GM19025 (cell line): ENCODE measurements around the gene MPC2.
"Not testable (repeated sequence)": the region's sequence is repeated elsewhere in the genome, so short reads cannot be mapped to it uniquely, and the experiment has no call there.

Experiments used
- ATAC-seq: cut with Tn5 transposase; IDR thresholded peaks from one replicate; pipeline ENCODE4 v1.9.1; 2021; ENCODE audit warnings: mild to moderate bottlenecking, low read depth, moderate library complexity; ENCODE audit not compliant: unreplicated experiment

Gene MPC2

DNA sequence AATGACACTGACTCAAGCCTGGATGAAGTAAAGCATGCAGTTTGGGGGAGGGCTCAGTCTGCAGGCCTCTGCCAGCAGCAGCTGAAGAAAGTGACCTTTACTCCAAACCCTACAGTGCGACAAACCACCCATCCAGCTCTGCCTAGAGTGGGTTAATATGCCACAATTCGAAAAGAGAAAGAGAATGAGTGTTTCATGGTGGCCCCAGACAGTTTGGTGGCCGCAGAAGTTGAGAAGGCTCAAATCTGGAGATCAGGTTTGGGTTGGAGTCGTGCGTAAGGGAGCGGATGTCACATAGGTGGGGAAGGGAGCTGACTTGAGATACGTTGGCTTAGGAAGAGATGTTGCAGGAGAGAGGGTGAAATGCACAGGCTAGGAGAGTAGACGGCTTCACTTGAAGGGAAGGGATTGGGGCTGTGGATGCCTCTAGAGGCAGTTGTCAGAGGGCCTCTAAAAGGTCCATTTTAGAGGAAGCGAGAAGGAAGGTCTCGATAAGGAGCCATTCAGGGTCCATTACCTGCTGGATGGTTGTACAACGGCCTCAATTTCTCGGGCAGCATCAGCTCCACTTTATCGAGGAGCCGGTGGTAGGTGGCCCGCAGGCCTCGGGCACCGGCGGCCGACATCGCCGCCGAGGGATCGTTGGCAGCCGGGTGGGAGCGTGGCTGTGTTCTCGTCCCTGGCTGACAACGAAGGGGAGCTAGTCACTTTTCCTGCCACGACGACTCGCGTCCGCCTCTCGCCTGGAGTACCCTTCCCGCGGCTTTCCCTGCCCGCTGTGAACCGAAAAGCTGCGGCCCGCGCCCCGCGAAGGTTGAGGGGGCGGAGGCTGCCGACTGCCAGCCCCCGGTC is 1.4 kb downstream of the MPC2 start:
- ATAC-seq: peak; percentile 1

DNA sequence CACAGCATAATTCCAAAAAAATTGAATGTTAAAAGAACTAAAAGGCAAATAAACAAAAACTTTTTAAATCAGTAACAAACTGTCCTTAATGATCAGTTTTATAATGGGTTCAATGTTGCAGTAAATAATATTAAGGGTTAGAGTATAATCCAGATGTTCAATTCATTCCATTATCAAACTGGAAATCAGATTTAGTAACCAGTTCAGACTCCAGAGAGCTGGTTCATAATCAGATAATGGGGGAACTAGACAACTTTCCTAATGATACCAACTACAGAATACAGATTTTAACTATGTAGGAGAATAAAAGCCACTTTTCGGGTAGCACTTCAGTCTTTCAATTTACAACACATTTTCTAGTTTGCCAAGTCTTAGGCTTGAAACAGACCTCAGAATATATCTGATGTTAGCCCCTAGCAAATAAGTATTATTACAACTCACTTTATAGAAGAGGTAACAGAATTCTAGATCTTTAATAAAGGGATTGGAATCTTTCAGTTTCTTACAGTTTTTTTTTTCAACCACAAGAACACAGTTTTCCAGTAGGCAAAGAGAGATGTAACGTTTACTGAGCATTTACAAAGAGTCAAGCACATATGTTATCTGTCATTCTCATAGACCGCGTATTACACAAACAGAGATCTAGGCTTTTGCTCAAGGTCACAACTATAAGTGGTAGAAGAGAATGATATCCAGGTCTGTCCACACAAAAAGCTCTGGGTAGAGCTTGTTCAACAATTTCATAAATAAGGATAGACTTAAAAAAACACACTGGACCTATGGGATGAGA is 2.3 kb downstream of the MPC2 start:
- ATAC-seq: no peak

DNA sequence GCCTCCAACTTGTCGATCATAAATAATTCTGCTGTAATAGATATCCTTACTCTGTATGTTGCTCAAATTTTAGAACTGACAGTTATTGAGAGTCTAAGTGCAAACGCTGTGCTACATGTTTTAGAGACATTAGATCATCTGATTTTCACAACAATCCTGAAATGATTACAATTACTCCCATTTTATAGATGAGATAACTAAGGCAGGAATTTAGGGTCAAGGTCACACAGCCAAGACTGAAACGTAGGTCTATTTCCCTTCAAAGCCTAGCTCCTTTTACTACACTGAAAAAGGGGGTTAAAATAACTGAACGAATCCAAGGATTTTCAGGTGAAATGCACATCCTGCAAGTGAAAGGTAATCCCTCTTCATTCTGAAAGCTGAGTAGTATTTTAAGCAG is 3.1 kb downstream of the MPC2 start:
- ATAC-seq: no peak

DNA sequence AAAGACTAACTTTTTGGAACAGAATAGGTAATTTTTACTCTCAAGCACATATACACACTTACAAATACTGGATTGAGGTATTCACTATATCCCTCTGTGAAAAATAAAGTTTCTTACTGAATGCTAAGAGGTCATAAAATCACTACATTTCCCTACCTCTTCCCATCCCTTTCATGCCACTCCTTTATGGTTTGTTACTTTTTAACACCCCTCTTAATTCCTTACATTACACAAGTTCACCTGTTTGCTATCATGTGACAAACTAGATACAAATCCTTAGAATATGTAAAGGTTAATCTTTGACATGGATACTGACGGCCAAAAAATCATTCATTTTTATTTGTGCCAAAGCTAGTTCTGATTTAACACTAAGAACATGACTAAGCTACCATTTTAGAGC is 7.1 kb downstream of the MPC2 start:
- ATAC-seq: no peak

DNA sequence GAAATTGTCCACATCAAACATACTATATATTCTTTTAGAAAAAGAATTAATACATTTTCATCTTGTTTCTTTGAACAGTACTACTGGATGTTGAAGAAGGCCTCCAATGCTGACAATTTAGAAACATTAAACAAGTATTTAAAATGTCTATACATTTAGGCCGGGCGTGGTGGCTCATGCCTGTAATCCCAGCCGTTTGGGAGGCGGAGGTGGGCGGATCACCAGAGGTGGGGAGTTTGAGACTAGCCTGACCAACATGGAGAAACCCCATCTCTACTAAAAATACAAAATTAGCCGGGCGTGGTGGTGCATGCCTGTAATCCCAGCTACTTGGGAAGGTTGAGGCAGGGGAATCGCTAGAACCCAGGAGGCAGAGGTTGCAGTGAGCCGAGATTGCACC is 8.0 kb downstream of the MPC2 start:
- ATAC-seq: not testable (repeated sequence)

DNA sequence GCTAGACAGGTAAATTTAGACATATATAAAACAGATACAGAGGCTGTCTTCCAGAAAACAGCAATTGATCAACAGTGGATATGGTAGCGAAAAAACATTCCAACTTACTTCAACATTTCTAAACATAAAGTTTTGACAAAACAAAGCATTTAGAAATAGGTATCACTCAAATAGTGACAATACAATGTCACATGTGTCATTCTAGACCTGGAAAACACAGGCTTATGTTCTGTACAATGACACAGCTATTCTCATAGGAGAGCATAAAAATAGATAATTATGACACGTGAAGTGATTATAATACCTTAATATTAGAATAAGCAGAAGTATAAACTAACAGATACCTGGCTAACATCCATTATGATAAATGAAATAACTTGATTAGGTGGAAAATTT is 8.4 kb downstream of the MPC2 start:
- ATAC-seq: no peak

DNA sequence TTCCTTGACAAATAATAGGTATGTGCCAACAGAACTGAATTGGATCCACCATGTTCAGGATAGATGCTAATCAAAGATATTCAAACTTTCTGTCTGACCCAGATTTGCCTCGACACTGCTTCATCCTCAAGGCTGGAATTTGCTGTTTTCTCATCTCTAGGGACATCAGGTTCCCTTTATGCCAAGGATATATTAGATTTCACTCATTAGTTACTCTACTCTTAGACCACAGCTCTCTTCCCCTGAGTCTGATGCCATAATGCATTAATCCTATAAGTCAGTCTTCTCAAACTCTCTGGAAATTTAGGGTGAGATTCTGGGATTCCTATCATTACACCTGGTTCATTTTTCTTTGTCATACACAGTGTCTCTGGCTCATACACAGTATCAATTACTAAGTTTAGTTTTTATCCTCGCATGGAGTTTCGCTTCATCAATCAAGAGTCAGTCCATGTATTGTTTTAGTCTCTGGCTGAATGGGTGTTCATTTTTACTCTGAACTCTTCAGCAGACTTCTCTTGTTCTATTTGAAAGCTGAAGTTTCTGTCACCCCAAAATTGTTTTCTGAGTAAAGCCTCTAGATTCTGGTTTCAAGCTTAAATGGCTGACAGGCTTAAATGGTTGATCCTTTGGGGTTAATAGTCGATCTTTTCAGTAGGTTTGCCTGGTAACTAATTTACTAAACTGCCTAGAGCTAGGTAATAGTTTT is 9.7 kb downstream of the MPC2 start:
- ATAC-seq: peak; percentile 68

DNA sequence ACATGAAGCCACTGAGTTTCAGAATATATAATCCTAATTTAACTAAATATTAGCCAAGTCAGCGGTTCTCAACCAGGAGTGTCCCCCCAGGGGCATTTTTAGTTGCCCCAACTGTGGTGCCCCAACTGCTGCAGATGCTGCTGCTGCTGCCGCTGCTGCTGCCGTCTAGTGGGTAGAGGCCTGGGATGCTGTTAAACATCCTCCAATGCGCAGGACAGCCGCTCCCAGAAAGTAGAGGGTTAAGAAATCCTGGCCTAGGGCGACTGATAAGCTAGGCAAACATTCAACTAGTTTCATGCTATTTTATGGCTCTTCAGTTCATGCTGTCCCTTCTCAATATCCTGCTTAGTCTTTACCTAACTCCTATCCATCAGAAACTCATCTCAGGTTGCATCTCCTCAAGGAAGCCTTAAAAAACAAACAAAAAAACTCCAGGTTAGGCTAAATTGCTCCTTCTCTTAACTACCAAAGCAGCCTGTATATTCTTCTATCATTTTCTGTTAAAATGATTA is 10.3 kb downstream of the MPC2 start:
- ATAC-seq: no peak

DNA sequence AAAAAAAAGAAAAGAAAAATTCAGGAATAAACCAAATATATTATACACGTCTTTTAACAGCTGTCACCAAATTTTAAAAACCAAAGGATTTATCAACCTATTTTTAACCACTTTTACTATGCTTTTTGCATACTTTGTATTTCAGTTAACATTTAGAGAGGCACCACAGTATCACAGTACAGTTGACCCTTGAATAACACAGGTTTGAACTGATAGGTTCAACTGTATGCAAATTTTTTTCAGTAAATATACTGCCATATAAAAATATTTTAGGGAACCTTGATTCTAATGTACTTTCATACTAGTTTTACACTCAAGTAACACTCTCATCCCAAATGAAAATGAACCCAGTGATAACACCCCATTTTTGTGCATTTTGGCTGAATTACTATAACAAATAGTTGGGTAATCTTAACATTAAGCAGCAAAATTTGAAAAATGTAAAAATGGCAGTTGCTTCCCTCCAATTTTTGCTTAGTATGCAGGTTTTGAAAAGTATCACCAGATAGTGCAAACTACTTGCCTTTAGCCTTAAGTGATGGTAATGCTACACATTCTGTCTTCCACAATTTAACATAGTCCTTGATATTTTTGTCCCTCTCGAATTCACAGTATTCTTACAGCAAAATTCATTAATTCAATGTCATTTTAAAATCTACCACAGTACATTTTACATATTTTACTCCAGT is 12.2 kb downstream of the MPC2 start:
- no peak for ATAC-seq

DNA sequence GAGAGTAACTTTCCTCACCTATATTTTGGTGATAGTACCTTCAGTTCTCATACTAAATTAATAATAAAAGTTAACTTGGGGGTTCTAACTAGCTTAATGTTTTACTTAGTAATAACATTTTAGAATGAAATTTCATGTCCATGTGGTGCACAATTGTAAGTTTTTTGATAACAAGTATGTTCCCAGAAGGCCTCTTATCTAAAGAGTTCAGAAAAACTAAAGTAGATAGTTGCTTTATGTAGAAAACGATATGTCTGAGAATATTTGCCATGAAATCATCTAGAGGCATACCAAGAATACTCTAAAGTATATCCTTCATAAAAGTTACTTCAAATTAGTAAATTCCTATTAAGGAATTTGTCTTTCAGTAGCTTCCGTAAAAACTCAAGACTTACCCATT is 12.8 kb downstream of the MPC2 start:
- ATAC-seq: no peak

DNA sequence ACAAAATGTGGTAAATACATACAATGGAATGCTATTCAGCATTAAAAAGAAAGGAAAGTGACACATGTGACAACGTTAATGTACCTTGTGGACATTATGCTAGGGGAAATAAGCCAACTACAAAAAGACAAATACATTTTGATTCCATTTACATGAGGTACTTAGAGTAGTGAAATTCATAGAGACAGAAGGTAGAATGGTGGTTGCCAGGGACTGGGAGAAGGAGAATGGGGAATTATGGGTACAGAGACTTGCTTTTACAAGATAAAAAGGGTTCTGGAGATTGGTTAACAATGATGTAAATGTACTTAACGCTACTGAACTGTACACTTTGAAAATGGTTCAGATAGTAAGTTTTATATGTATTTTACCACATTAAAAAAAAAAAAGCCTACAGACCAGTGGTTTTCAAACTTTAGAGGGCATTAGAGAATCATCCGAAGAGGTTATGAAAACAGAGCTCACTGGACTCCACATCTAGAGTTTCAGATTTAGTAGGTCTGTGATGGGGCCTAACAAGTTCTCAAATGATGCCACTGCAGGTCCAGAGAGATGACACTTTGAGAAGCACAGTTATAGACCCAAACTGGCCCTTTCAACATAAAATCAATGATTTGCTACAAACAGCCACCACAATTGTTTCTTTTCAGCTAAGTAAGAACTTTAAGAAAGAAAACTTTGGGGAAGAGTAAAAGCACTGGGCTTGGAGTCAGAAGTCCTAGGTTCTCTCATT is 13.4 kb downstream of the MPC2 start:
- no peak for ATAC-seq

DNA sequence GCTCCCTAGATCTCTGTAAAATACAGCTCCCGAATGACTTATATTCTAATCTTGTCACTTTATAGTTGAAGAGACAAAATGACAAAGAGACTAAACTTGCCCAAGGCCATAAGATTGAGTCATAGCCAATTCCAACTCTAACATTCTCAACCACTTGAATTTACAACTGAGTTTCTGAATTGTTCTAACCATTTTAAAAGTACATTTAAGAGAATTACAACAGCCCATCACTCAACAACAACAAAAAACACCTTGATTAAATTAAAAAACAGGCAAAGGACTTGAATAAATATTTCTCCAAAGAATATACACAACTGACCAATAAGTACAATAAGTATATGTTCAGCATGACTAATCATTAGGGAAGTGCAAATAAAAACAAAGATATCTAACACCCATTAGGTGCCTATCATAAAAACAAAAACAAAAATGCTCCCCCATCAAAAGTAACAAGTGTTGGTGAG is 14.2 kb downstream of the MPC2 start:
- no peak for ATAC-seq

DNA sequence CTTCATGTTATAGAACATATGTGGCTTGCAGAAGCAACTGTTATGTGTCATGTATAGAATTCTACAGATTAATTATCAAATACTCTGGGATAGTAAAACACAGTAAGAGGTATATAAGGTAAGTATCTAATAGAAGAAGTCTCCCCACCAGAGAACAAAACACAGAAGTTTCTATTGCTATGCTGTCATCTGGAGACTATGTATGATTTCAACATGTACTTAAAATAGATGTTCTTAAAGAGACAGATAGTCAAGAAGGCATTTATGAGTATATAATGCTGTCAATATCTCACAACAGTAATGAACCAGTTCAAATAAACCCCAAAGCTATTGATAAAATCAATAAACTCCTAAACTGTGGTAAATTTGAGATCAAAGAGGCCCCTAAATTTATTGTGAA is 14.8 kb downstream of the MPC2 start:
- no peak for ATAC-seq

DNA sequence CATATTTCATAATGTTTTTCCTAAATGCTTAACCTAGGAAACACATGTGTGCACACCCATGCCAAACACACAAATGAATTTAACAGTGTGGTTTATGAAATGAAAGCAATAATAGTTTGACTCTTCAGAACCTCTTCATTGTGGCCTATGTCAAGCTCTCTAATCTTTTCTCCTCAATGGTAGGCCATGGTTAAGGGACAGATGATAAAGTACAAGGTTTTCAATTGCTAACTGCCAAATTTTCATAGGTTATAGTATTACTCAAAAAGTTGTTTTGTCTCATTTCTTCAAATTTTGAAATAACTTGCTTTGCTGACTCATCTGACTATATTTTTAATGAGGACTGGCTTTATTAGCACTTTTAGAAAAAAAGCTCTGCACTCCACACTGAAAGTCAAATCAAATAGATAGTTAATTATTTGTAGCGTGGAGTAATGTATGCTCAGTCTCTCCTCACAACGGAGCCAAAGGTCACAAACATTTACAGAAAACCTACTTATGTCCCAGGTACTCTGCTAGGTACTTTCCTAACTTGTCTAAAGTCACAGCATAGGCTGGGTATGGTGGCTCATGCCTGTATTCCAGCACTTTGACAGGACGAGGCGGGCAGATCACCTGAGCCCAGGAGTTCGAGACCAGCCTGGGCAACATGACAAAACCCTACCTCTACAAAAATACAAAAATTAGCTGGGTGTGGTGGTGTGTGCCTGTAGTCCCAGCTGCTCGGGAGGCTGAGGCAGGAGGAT is 19.9 kb downstream of the MPC2 start:
- ATAC-seq: no peak

DNA sequence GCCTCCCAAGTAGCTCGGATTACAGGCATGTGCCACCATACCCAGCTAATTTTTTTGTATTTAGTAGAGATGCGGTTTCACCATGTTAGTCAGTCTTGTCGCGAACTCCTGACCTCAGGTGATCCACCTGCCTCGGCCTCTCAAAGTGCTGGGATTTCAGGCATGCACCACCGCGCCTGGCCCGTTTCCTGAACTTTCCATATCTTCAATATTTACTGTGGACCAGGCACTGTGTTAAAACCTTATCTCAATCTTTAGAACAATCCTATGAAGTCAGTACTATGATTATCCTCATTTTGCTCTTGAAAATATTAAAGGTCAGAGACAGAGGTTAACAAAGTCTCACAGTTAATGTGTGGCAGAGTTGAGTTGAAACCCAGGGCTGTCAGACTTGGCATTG is 21.3 kb downstream of the MPC2 start:
- ATAC-seq: no peak

DNA sequence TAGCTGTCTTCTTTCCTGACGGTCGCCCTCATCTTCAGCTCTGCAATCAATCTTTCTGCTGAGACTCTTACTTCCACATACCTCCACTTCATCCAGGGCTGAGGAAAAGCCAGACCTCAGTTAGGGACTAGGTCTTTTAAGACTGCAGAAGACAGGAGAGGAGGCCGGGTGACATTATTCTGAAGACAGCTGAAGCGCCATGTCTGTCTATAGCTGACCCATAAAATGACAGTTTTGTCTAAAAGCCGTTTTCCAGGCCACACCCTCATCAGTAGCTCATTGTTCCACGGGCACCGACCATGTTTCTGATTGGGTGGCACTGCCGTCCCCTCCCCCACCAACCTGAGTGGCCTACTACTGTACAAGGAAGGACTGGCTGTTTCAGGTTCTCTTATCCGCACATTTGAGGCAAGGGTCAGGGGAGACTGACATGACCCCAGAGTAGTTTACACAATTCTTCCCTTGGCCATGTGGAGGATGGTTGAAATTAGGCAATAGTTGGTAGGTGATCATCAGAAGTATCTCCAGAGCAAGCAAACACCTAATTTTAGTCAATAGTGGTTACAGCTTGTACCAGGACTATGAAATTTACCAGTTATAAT is 22.9 kb downstream of the MPC2 start, which contains the start of gene ADCY10:
TSS of gene ADCY10 (minus strand) at position 240 of the 602 bp plus-strand sequence. CDS start 8,994 bp downstream, outside the sequence.
- no peak for ATAC-seq

DNA sequence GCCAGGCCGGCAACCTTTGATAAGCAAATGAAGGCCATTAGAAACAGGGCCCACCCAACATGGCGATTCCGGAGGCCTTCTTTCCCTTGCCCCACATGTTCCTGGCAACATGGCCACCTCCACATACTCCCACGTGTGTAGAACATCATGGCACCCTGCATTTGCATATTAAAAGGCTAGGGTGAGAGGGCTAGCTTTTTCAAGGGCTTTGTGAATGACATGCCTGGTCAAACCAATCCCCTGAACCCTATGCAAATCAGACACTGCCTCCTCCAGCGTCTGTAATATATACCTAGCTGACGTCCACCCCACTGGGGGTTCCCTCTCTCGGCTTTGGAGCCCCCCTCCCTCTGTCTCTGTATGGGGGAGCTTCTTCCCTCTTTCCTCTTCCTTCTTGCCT is 24.6 kb downstream of the MPC2 start:
- ATAC-seq: no peak

DNA sequence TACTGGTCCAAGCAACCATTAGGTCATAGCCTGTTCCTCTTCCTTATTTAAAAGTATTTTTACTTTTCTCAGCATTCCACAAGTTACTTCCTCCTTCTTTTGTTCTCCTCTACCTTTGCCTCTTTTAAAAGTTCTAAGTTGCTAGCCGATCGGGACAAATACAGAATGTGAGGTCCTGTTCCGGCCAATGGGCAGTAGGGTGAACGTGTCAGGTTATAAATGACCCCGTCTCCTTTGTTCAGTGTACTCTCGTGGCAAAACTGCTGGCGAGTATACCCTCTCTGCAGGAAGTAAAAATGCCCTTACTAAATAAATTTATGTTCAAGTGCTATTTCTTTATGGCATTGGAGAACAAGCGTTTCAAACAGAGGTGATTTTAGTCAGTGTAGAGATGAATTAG is 25.5 kb downstream of the MPC2 start:
- no peak for ATAC-seq
